Fibroblast of lung (primary cell): Measurements from ENCODE around the gene G6PC3.

ENCODE experiments used
- EZH2 ChIP-seq: IDR thresholded peaks from 2 replicates; pipeline ENCODE4 v1.5.1; 2012; ENCODE audit warnings: low read length, control low read depth, mild to moderate bottlenecking; ENCODE audit errors: missing control alignments
- TF ChIP-seq, protein P1 (sequence below), 2 donors: IDR thresholded peaks in 1 of 2; conservative IDR thresholded peaks in 1 of 2; 1 replicate in 1 of 2; 2 replicates in 1 of 2; pipeline ENCODE4 v1.5.1; 2011 to 2012; ENCODE audit warnings: low read length in 2 of 2, control low read depth in 1 of 2, inconsistent platforms in 1 of 2, low read depth in 1 of 2, mild to moderate bottlenecking in 1 of 2

DNA sequence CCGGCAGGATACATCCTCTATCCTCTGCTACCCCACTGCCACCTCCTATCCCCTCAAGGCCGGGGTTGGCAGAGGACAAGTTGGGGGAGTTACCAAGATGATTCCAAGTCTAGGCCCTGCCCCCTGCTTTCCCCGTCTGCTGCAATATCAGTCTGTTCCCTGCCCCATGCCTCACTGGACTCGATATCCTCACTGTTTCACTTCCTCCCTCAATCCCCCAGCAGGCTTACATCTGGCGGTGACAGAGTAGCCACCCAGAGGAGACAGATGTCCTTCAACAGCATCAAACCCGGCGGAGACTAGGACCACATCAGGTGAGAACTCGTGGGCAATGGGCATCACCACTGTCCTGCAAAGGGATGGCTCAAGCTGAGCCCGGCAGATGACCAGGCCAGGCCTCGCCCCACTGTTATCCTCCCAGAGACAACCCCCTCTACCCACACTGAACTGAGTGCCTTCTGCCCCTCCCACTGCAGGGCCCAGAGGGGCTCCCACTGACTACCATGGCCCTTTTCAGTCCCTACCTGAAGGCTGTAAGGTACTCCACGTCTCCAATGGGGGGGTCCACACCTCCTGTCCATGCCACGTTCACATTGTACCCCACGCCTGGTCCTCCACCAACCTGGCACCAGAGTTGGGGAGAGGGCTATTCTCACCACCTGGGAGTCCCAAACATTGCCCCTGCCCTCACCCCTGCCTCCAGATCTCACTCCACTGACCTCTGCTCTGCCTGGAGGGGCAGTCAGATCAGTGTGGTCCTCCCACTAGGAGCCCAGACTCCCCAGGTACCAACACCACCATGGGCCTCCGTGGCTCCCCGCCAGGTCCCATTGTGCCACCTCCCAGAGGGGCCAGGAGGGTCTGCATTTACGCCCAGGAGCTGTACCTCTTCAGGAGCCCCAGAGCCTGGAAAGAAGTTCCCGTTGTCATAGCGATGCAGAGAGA lies 9.6 kb downstream of the G6PC3 start:
- TF ChIP-seq, protein P1, sequence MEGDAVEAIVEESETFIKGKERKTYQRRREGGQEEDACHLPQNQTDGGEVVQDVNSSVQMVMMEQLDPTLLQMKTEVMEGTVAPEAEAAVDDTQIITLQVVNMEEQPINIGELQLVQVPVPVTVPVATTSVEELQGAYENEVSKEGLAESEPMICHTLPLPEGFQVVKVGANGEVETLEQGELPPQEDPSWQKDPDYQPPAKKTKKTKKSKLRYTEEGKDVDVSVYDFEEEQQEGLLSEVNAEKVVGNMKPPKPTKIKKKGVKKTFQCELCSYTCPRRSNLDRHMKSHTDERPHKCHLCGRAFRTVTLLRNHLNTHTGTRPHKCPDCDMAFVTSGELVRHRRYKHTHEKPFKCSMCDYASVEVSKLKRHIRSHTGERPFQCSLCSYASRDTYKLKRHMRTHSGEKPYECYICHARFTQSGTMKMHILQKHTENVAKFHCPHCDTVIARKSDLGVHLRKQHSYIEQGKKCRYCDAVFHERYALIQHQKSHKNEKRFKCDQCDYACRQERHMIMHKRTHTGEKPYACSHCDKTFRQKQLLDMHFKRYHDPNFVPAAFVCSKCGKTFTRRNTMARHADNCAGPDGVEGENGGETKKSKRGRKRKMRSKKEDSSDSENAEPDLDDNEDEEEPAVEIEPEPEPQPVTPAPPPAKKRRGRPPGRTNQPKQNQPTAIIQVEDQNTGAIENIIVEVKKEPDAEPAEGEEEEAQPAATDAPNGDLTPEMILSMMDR (conservative IDR thresholded peaks at IDR 0.05 in 1 of 2, IDR thresholded peaks at IDR 0.05 in 1 of 2; ENCODE audit: low read depth in 1 of 2, low read length in 2 of 2) = no peak
- TF ChIP-seq EZH2 = no peak
